HFFc6 (cell line): ENCODE results near the gene MSI1. TPM values are rescaled to one million over a fixed set of nuclear protein-coding genes. Genes with fewer than 3 reads are reported as not detected.
A peak's percentile ranks its signal among the peaks of the same experiment; 100 is the strongest.

Experiments
- DNase-seq: peaks from one replicate; pipeline ENCODE4 v3.0.0-alpha.2; 2018
- H3K27ac Mint-ChIP-seq: 2 replicates; pipeline ENCODE4 v1.8.0; 2020; ENCODE audit warnings: mild to moderate bottlenecking, mixed read lengths
- H3K27me3 Mint-ChIP-seq: 2 replicates; pipeline ENCODE4 v1.8.0; 2021; ENCODE audit warnings: mild to moderate bottlenecking, moderate library complexity, mixed read lengths; ENCODE audit not compliant: insufficient read depth
- H3K36me3 Mint-ChIP-seq: 2 replicates; pipeline ENCODE4 v1.8.0; 2021; ENCODE audit warnings: low read depth, mixed read lengths
- H3K4me1 Mint-ChIP-seq: 2 replicates; pipeline ENCODE4 v1.8.0; 2020; ENCODE audit warnings: low read depth, mixed read lengths
- H3K4me3 Mint-ChIP-seq: 2 replicates; pipeline ENCODE4 v1.8.0; 2020; ENCODE audit warnings: mild to moderate bottlenecking, moderate library complexity, mixed read lengths
- H3K9me3 Mint-ChIP-seq: 2 replicates; pipeline ENCODE4 v1.8.0; 2020; ENCODE audit warnings: mild to moderate bottlenecking, mixed read lengths
- CTCF ChIP-seq: fragments of 200-600 bp; sonication (generic); IDR thresholded peaks from 2 replicates; pipeline ENCODE4 v1.5.0; 2021; ENCODE audit warnings: antibody characterized with exemption, mild to moderate bottlenecking
- total RNA-seq, 6 experiments: library from RNA; stranded (reverse); fragmentation: NEBNext Ultra II Directional; extraction: Animal tissue kit (Norgen Biotek cat#: 25700); gene quantifications; 2 replicates in 1 of 6; 3 replicates in 5 of 6; pipeline ENCODE4 v1.2.3, GENCODE V29; 2021

Gene MSI1
- total RNA-seq, 6 experiments from 2014 or later, result not detected

- Mint-ChIP-seq H3K27me3 (peaks cover 29% of the 10 kb centered on the region), H3K27ac (no peak overlapping the region; the same call in 1 of the 2 replicates), H3K4me1 (0 out of 2 replicates have a peak, but pooled peaks cover 5% of the 10 kb centered on the region), H3K4me3 (peak overlapping the region; percentile 94; the same call in 1 of the 2 replicates), H3K9me3 (no peaks in the 10 kb centered on the region), H3K36me3 (no peaks in the 10 kb centered on the region)
- no peak for TF ChIP-seq CTCF
- no peak for DNase-seq
Measured at GRCh38 chr12:120324841-120325417, 44.0 kb downstream of the MSI1 start.

GRCh38 chr12:120323772-120324171 lies 45.2 kb downstream of the MSI1 start:
- H3K9me3 Mint-ChIP-seq, result no peaks in the 10 kb centered on the region
- TF ChIP-seq CTCF, result no peak

GRCh38 chr12:120321382-120322202 lies 47.4 kb downstream of the MSI1 start:
- Mint-ChIP-seq H3K27me3 (peaks cover 15% of the 10 kb centered on the region), H3K4me3 (no peak overlapping the region), H3K4me1 (peaks cover 19% of the 10 kb centered on the region), H3K9me3 (no peaks in the 10 kb centered on the region), H3K36me3 (no peaks in the 10 kb centered on the region), H3K27ac (no peak overlapping the region)
- TF ChIP-seq CTCF, result no peak
- no peak for DNase-seq

More at GRCh38 chr12:120323772-120324171, 45.2 kb downstream of the MSI1 start:
- Mint-ChIP-seq H3K4me1 (0 out of 2 replicates have a peak, but pooled peaks cover 5% of the 10 kb centered on the region), H3K36me3 (no peaks in the 10 kb centered on the region), H3K27ac (no peak overlapping the region), H3K27me3 (peaks cover 25% of the 10 kb centered on the region), H3K4me3 (no peak overlapping the region)
- no peak for DNase-seq

- TF ChIP-seq CTCF, result peak; percentile 80
- Mint-ChIP-seq H3K36me3 (no peaks in the 10 kb centered on the region), H3K9me3 (no peaks in the 10 kb centered on the region), H3K27ac (peak overlapping the region; percentile 93), H3K4me3 (peak overlapping the region; percentile 93), H3K27me3 (peaks cover 9% of the 10 kb centered on the region), H3K4me1 (peaks cover 16% of the 10 kb centered on the region)
- DNase-seq, result peak; percentile 99
Measured at GRCh38 chr12:120317224-120318105, 51.5 kb downstream of the MSI1 start.

GRCh38 chr12:120316798-120317223 lies 52.2 kb downstream of the MSI1 start:
- Mint-ChIP-seq H3K27me3 (peaks cover 13% of the 10 kb centered on the region), H3K36me3 (no peaks in the 10 kb centered on the region), H3K9me3 (no peaks in the 10 kb centered on the region), H3K4me1 (peaks cover 16% of the 10 kb centered on the region), H3K4me3 (peak overlapping the region; percentile 93), H3K27ac (peak overlapping the region; percentile 93)
- TF ChIP-seq CTCF, result no peak
- no peak for DNase-seq
